SK-N-SH (cell line): ENCODE results near the gene TGM5.

Source experiments
- PBX3 ChIP-seq: IDR thresholded peaks from 2 replicates; pipeline ENCODE4; 2012
- SMC3 ChIP-seq: IDR thresholded peaks from 2 replicates; pipeline ENCODE4 v1.6.1; 2012; ENCODE audit warnings: low read depth, low read length, improper control_type of control experiment
- TCF12 ChIP-seq: IDR thresholded peaks from 2 replicates; pipeline ENCODE4 v1.4.0; 2012

DNA sequence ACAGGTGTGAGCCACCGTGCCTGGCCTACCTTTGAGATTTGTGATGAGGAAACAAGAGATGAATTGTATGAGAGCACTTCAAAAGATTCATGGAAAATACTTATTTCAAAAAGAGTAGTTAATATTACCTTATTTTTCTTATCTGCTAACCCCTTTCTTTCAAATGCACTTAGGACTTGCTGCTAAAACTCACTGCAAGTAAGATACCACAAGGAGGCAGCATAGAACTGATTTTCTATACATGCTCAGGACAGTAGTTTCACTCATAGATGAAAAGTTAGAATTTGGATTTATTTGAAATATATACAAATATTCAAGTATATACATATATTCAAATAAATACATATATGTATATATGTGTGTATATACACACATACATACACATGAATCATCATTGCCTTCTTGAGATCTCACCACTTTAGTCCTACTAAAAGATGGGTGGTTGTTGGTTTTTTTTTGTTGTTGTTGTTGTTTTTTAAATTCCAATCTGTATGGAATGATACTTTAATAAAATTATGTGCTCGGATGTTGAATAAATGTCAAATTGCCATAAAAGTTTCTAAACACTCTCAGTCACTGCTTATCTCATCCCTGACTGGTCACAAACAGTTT, 79.1 kb downstream of the TGM5 start:
- TF ChIP-seq SMC3 = peak; percentile 63
- no peak for TF ChIP-seq TCF12
- TF ChIP-seq PBX3 = no peak
